Suprapubic skin (tissue), 4 donors: Measurements from ENCODE around the gene UGT3A2.

Experiments
- EP300 ChIP-seq: sonication (generic); formaldehyde crosslinking; IDR thresholded peaks from one replicate; pipeline ENCODE4 v1.6.1; 2017; ENCODE audit warnings: antibody characterized with exemption
- POLR2AphosphoS5 ChIP-seq, 3 donors: sonication (generic); formaldehyde crosslinking; IDR thresholded peaks; one replicate each; pipeline ENCODE4 v1.6.1; 2017; ENCODE audit warnings: antibody characterized with exemption in 3 of 3
- TF ChIP-seq, protein P1 (sequence below), 2 donors: fragments of 200-600 bp in 1 of 2; fragments of 450-650 bp in 1 of 2; sonication (generic) in 1 of 2; IDR thresholded peaks; one replicate each; pipeline ENCODE4 v1.5.1; 2016 to 2019; ENCODE audit warnings: antibody characterized with exemption in 2 of 2, mild to moderate bottlenecking in 1 of 2, moderate library complexity in 1 of 2

GRCh38 chr5:36052538-36052937 is 14.1 kb downstream of the UGT3A2 start:
- TF ChIP-seq, protein P1, sequence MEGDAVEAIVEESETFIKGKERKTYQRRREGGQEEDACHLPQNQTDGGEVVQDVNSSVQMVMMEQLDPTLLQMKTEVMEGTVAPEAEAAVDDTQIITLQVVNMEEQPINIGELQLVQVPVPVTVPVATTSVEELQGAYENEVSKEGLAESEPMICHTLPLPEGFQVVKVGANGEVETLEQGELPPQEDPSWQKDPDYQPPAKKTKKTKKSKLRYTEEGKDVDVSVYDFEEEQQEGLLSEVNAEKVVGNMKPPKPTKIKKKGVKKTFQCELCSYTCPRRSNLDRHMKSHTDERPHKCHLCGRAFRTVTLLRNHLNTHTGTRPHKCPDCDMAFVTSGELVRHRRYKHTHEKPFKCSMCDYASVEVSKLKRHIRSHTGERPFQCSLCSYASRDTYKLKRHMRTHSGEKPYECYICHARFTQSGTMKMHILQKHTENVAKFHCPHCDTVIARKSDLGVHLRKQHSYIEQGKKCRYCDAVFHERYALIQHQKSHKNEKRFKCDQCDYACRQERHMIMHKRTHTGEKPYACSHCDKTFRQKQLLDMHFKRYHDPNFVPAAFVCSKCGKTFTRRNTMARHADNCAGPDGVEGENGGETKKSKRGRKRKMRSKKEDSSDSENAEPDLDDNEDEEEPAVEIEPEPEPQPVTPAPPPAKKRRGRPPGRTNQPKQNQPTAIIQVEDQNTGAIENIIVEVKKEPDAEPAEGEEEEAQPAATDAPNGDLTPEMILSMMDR (IDR thresholded peaks at IDR 0.05), result no peak
- TF ChIP-seq EP300 (no peak), POLR2AphosphoS5 (IDR thresholded peaks at IDR 0.05) (no peak)
